Cerebellar nuclear complex (tissue), 1 donor: Measurements from ENCODE around the gene TSPAN3.

Source experiments
- DNase-seq, 2 experiments: peaks; one replicate each; lab custom pipeline; 2025; lab: John Stamatoyannopoulos, UW

Gene TSPAN3

GRCh38 chr15:77009646-77010311 is 61.1 kb downstream of the TSPAN3 start:
- no peak for DNase-seq

- no peak for DNase-seq
Observed at GRCh38 chr15:77009176-77009575, 61.7 kb downstream of the TSPAN3 start.

DNA sequence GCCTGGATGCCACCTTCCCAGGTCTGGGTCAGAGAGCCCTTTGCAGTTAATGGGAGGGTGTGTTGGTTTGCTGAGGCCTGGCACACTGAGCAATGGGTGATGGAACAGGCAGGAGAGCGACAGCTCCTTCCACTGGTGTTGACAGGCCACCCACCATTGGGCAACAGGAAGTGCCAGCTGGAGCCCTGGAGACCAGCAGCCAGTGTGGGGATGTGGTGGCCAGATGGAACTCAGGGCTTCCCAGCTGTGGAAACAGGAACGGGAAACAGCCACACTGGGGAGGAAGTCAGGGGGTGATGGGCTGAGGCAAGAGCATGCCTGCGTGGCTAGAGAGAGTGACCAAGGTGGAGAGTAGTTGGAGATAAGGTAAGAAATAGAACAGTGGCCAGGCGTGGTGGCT is 66.7 kb downstream of the TSPAN3 start:
- no peak for DNase-seq

- no peak for DNase-seq
Observed at GRCh38 chr15:77002954-77003912, 67.7 kb downstream of the TSPAN3 start.

- no peak for DNase-seq
Observed at GRCh38 chr15:77002436-77002835, 68.5 kb downstream of the TSPAN3 start.

GRCh38 chr15:77001966-77002365 is 68.9 kb downstream of the TSPAN3 start:
- no peak for DNase-seq

DNA sequence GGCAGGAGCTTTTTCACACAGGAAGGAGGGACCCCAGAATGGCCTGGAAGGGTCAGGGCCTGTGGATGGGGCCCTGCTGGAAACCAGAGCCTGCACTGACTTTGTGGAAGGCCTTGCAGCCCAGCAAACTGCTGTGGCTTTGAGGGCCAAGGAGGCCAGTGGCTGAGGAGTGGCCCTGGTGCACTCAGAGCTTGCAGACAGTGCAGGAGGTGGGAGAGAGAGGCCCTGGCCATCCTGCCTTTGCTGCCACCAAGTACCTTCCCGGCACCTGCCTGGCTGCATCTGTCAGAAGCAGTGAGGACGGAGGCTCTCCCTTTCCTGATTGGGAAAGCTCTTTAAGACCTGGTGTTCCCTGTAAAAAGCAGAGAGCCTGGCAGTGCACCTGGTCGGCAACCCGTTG is 69.6 kb downstream of the TSPAN3 start:
- DNase-seq: no peak

DNA sequence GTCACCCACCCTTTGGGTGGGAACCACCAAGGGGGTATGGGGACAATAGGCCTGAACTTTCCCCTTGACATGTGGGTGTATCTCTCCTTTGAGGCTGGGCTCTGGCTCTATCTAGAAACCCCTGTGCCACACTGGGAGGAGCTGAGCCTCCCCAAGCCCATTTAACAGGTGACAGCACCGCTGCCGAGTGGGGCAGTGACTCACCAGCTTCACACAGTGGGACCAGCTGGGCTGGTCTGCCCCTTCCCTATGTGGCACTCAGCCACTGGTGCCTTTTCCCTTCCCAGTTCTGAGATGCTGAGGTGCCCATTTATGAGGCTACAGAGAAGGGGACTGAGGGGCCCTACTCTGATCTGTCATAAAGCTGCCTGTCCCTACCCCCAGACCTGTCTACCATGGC is 70.9 kb downstream of the TSPAN3 start:
- DNase-seq: no peak

DNA sequence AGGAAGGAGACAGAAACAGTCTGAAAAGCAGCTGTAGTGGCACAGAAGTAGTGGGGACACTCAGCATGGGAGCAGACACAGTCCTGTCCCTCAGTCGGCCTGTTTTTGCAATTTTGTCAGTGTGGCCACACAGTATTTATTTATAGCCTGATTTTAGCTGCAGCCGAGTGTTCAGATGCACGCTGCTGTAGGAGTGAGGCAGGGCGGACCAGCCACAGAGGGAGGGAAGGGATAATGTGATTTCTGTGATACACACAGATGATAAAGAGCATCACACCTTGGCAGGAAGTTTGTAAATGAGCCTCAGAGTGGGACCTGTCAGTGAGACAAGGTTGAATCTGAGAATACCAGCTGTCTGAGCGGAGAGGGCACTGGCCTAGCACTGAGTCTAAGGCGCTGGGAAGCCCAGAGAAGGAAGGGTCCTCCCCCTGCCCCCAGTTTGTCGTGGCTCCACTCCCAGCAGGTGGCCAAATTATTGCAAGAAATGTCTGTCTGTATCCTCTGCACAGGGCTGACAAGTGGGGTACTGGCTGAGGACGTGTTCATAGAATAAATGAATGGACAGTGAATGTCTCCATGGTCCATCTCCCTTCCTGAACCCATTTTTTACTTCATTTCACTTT is 72.1 kb downstream of the TSPAN3 start:
- no peak for DNase-seq

- DNase-seq: no peak
Observed at GRCh38 chr15:76996526-76997401, 74.1 kb downstream of the TSPAN3 start.

- no peak for DNase-seq
Observed at GRCh38 chr15:76996076-76996525, 74.8 kb downstream of the TSPAN3 start.

GRCh38 chr15:76994971-76995945 is 75.7 kb downstream of the TSPAN3 start, which contains the start of gene PSTPIP1:
Gene PSTPIP1 (plus strand): TSS chr15:76995126. CDS start chr15:76995574, 448 bp downstream.
- peak in 1 of 2 experiments; percentile 5 for DNase-seq

- no peak for DNase-seq
Observed at GRCh38 chr15:76994496-76994895, 76.4 kb downstream of the TSPAN3 start.

- DNase-seq: no peak
Observed at GRCh38 chr15:76994001-76994400, 76.9 kb downstream of the TSPAN3 start.

GRCh38 chr15:76993114-76993725 is 77.7 kb downstream of the TSPAN3 start:
- DNase-seq: no peak

DNA sequence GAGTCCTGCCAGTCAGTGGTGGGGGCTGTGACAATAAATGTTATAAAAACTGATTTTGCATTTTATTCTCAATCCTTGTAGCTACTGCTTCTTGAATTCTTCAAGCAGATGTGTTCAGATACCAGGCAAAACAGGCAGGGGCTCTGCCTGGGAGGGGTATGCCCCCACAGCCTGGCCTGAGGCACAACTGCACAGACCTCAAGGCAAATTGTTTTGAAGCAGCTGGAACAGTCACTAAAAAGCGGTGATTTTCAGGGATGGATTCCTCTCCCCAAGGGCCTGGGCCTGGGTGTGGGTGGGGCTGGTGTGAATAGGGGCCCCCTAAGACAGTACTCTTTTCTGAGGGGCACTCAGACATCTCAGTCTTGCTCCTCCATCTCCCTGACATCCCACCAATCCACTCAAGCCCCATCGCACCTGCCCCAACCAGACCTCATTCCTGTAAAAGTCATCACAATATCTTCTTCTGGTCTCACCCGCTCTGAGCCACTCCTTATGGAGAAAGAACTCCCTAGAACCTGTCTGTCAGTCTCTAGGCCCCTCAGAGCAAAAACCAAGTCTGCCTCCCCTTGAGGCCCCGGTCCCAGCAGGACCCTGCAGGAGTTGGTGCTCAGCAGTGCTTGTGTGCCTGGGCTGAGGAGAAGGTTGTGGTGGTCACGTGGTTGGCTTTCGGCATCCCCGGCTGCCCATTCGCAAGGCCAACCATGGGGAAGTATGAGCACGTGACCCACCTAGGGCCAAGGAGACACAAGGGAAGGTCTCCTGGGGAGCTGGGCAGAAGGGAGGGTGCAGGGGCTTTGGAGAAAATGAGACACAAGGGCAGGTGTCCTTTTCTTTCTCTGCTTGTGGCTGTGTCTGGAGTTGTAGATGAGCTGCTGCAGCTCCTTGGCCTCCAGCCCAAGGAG is 78.9 kb downstream of the TSPAN3 start:
- no peak for DNase-seq
